Measurements from ENCODE around the gene MRPL41.

The MRPL41 gene

GRCh38 chr9:137551264-137552021, at the start of gene MRPL41:
TSS of gene MRPL41 (plus strand) at chr9:137551879. CDS start at chr9:137552082, 203 bp downstream.
- CTCF ChIA-PET, result interaction anchor here (0.6 to 2.6 kb wide), 9 partner anchors 10 to 116 kb away, joined by 3 to 11 read pairs (median 4); partner anchors contain the start of gene DPH7
- POLR2A ChIA-PET, result interaction anchor here (0.6 to 1.8 kb wide), 4 partner anchors 12 to 92 kb away, joined by 3 to 7 read pairs (median 4); partner anchors contain the start of gene NSMF
- TF ChIP-seq CTCF (IDR thresholded peaks at IDR 0.05; ENCODE audit: insufficient read depth, low read length, missing control alignments), result peak; percentile 90
- peak within 1 kb of the TSS; percentile 75 for H3K4me3 ChIP-seq (ENCODE audit: low read depth, low read length)
- DNase-seq (ENCODE audit: low read depth, low spot score), result no peak

- POLR2A ChIA-PET, result no interaction called here
- no peak for TF ChIP-seq CTCF (IDR thresholded peaks at IDR 0.05; ENCODE audit: insufficient read depth, low read length, missing control alignments)
- no peak overlapping the region for H3K4me3 ChIP-seq (ENCODE audit: low read depth, low read length)
- DNase-seq (ENCODE audit: low read depth, low spot score), result no peak
- CTCF ChIA-PET, result no interaction called here
Observed at GRCh38 chr9:137502008-137502911, 49.4 kb upstream of the MRPL41 start.

- no peak overlapping the region for H3K4me3 ChIP-seq (ENCODE audit: low read depth, low read length)
- TF ChIP-seq CTCF (IDR thresholded peaks at IDR 0.05; ENCODE audit: insufficient read depth, low read length, missing control alignments), result no peak
- no peak for DNase-seq (ENCODE audit: low read depth, low spot score)
- CTCF ChIA-PET, result interaction anchor here (0.9 to 1.3 kb wide), 4 partner anchors 17 to 210 kb away, joined by 3 to 4 read pairs (median 3); partner anchors contain the start of gene EXD3
- POLR2A ChIA-PET, result no interaction called here
Observed at GRCh38 chr9:137504432-137504777, 47.3 kb upstream of the MRPL41 start.

GRCh38 chr9:137505421-137506140, 46.1 kb upstream of the MRPL41 start:
- no peak for DNase-seq (ENCODE audit: low read depth, low spot score)
- ChIA-PET POLR2A (no interaction called here), CTCF (interaction anchor here (0.7 to 3.8 kb wide), 9 partner anchors 18 to 211 kb away, joined by 3 to 16 read pairs (median 3); partner anchors contain the start of gene EXD3)
- no peak for TF ChIP-seq CTCF (IDR thresholded peaks at IDR 0.05; ENCODE audit: insufficient read depth, low read length, missing control alignments)
- H3K4me3 ChIP-seq (ENCODE audit: low read depth, low read length), result no peak overlapping the region

- no peak for TF ChIP-seq CTCF (IDR thresholded peaks at IDR 0.05; ENCODE audit: insufficient read depth, low read length, missing control alignments)
- DNase-seq (ENCODE audit: low read depth, low spot score), result no peak
- ChIA-PET POLR2A (no interaction called here), CTCF (interaction anchor here (0.8 to 3.8 kb wide), 6 partner anchors 19 to 84 kb away, joined by 3 to 16 read pairs (median 3); partner anchors contain the start of genes EXD3 and NOXA1)
- no peak overlapping the region; the same call in 1 of the 2 replicates for H3K4me3 ChIP-seq (ENCODE audit: low read depth, low read length)
Observed at GRCh38 chr9:137506274-137506673, 45.4 kb upstream of the MRPL41 start.
